ENCODE data around the gene NOX4. TPM values are rescaled to one million over a fixed set of nuclear protein-coding genes. Genes with fewer than 3 reads are reported as not detected.
"Not testable (repeated sequence)": the region's sequence is repeated elsewhere in the genome, so short reads cannot be mapped to it uniquely, and the experiment has no call there.

Gene NOX4
- total and polyA plus RNA-seq, 10 donors: 0.54 to 3.9 (median 0.97) TPM

- Histone ChIP-seq H3K27me3 (replicated peaks in 1 of 7) (no peaks in the 10 kb centered on the region), H3K36me3 (no peaks in the 10 kb centered on the region), H3K4me3 (no peak overlapping the region), H3K27ac (no peak overlapping the region), H3K4me1 (no peaks in the 10 kb centered on the region), H3K9me3 (peaks cover 0 to 2% (median 0%) of the 10 kb centered on the region in 8 donors)
- TF ChIP-seq CTCF (IDR thresholded peaks at IDR 0.05 in 8 of 11, conservative IDR thresholded peaks at IDR 0.05 in 3 of 11) (no peak), POLR2AphosphoS5 (IDR thresholded peaks at IDR 0.05) (no peak), POLR2A (IDR thresholded peaks at IDR 0.05) (no peak)
- intact Hi-C loops (cut with DNase I; ENCODE audit: low total_unique reads): no loop called here
- WGBS, 5 donors: 78 to 86% (median 80%) methylated on average over 1 of the region's 1 CpG
- no peak for DNase-seq
Observed at GRCh38 chr11:89405629-89406028, 85.5 kb downstream of the NOX4 start.

- H3K27me3 ChIP-seq (replicated peaks in 1 of 7); DNase-seq; H3K27ac ChIP-seq; intact Hi-C loops (cut with DNase I; ENCODE audit: low total_unique reads); H3K36me3 ChIP-seq; H3K9me3 ChIP-seq; H3K4me3 ChIP-seq; H3K4me1 ChIP-seq: not testable (repeated sequence)
- 41 to 79% (median 43%) methylated on average over 1 of the region's 1 CpG for WGBS, 5 donors
Observed at GRCh38 chr11:89391654-89392053, 99.5 kb downstream of the NOX4 start.

- intact Hi-C loops (cut with DNase I; ENCODE audit: low total_unique reads): not testable (repeated sequence)
- 85 to 96% (median 91%) methylated on average over 3 of the region's 3 CpGs for WGBS, 5 donors
Observed at GRCh38 chr11:89387501-89387900, 103.7 kb downstream of the NOX4 start.

GRCh38 chr11:89382986-89383385, 108.2 kb downstream of the NOX4 start:
- H3K36me3 ChIP-seq; intact Hi-C loops (cut with DNase I; ENCODE audit: low total_unique reads); H3K27me3 ChIP-seq (replicated peaks in 1 of 7); H3K27ac ChIP-seq; H3K4me3 ChIP-seq; H3K4me1 ChIP-seq; DNase-seq: not testable (repeated sequence)
- H3K9me3 ChIP-seq: peaks cover 0 to 41% (median 21%) of the 10 kb centered on the region in 8 donors
- WGBS, 5 donors: 78 to 98% (median 82%) methylated on average over 4 to 6 of the region's 6 CpGs

More at GRCh38 chr11:89387501-89387900, 103.7 kb downstream of the NOX4 start:
- H3K9me3 ChIP-seq: peaks cover 0 to 41% (median 21%) of the 10 kb centered on the region in 8 donors
- H3K4me1 ChIP-seq; H3K27me3 ChIP-seq (replicated peaks in 1 of 7); H3K4me3 ChIP-seq; DNase-seq; H3K36me3 ChIP-seq; H3K27ac ChIP-seq: not testable (repeated sequence)

- TF ChIP-seq CTCF (IDR thresholded peaks at IDR 0.05 in 8 of 11, conservative IDR thresholded peaks at IDR 0.05 in 3 of 11) (no peak), POLR2AphosphoS5 (IDR thresholded peaks at IDR 0.05) (no peak), POLR2A (IDR thresholded peaks at IDR 0.05) (no peak)
Observed at GRCh38 chr11:89381094-89381493, 110.1 kb downstream of the NOX4 start.

GRCh38 chr11:89379976-89380771, 111.0 kb downstream of the NOX4 start:
- intact Hi-C loops (cut with DNase I; ENCODE audit: low total_unique reads); DNase-seq; H3K4me1 ChIP-seq; H3K4me3 ChIP-seq; H3K27ac ChIP-seq; H3K36me3 ChIP-seq; H3K27me3 ChIP-seq (replicated peaks in 1 of 7): not testable (repeated sequence)
- peaks cover 0 to 20% (median 12%) of the 10 kb centered on the region in 8 donors for H3K9me3 ChIP-seq

More at GRCh38 chr11:89381094-89381493, 110.1 kb downstream of the NOX4 start:
- 78 to 83% (median 82%) methylated on average over 3 of the region's 3 CpGs for WGBS, 5 donors
- H3K36me3 ChIP-seq: no peaks in the 10 kb centered on the region
- intact Hi-C loops (cut with DNase I; ENCODE audit: low total_unique reads): no loop called here
- H3K4me1 ChIP-seq: no peaks in the 10 kb centered on the region
- no peak for DNase-seq
- H3K27ac ChIP-seq: no peak overlapping the region
- peaks cover 0 to 29% (median 18%) of the 10 kb centered on the region in 8 donors for H3K9me3 ChIP-seq
- no peak overlapping the region for H3K4me3 ChIP-seq
- H3K27me3 ChIP-seq (replicated peaks in 1 of 7): no peaks in the 10 kb centered on the region

- WGBS, 5 donors: 76 to 93% (median 84%) methylated on average over 1 of the region's 1 CpG
Observed at GRCh38 chr11:89378986-89379385, 112.2 kb downstream of the NOX4 start.

GRCh38 chr11:89369356-89369755, 121.8 kb downstream of the NOX4 start:
- H3K36me3 ChIP-seq; H3K9me3 ChIP-seq; H3K27ac ChIP-seq; H3K4me3 ChIP-seq; H3K27me3 ChIP-seq (replicated peaks in 1 of 7); H3K4me1 ChIP-seq; DNase-seq; intact Hi-C loops (cut with DNase I; ENCODE audit: low total_unique reads): not testable (repeated sequence)
- 80 to 97% (median 84%) methylated on average over 2 of the region's 2 CpGs for WGBS, 5 donors

More at GRCh38 chr11:89378986-89379385, 112.2 kb downstream of the NOX4 start:
- H3K27ac ChIP-seq; H3K9me3 ChIP-seq; H3K4me3 ChIP-seq; H3K4me1 ChIP-seq; H3K36me3 ChIP-seq; DNase-seq; intact Hi-C loops (cut with DNase I; ENCODE audit: low total_unique reads); H3K27me3 ChIP-seq (replicated peaks in 1 of 7): not testable (repeated sequence)

- H3K4me3 ChIP-seq; DNase-seq; H3K36me3 ChIP-seq; H3K27ac ChIP-seq; H3K27me3 ChIP-seq (replicated peaks in 1 of 7); intact Hi-C loops (cut with DNase I; ENCODE audit: low total_unique reads); H3K4me1 ChIP-seq; H3K9me3 ChIP-seq: not testable (repeated sequence)
- WGBS, 5 donors: 51 to 82% (median 68%) methylated on average over 2 of the region's 2 CpGs
Observed at GRCh38 chr11:89364856-89365255, 126.3 kb downstream of the NOX4 start.
